Heart right ventricle (tissue), 16 donors: ENCODE measurements around the gene FRMD5. TPM values are rescaled to one million over a fixed set of nuclear protein-coding genes. Genes with fewer than 3 reads are reported as not detected.
A peak's percentile ranks its signal among the peaks of the same experiment; 100 is the strongest.

Source experiments
- ATAC-seq, 8 donors: fragments of 200-7000 bp; cut with Tn5 transposase; one replicate each; pipeline ENCODE4 v1.9.1; 2020; ENCODE audit warnings: mild to moderate bottlenecking in 8 of 8, moderate library complexity in 8 of 8, moderate number of reproducible peaks in 1 of 8
- DNase-seq, 2 donors: peaks; one replicate each; pipeline ENCODE4 v3.0.0-alpha.2; 2020
- H3K27ac ChIP-seq, 10 donors: fragments of 200-600 bp; sonication (generic) in 2 of 10; one replicate each; pipeline versions ENCODE4 v1.5.0 to v1.8.0; 2020 to 2022; ENCODE audit warnings: mild to moderate bottlenecking in 3 of 10
- H3K27me3 ChIP-seq, 7 donors: fragments of 200-600 bp; one replicate each; pipeline ENCODE4 v1.8.0; 2021 to 2022; ENCODE audit warnings: mild to moderate bottlenecking in 2 of 7
- H3K36me3 ChIP-seq, 9 donors: fragments of 200-600 bp; sonication (generic) in 1 of 9; one replicate each; pipeline versions ENCODE4 v1.5.0 to v1.8.0; 2020 to 2022; ENCODE audit warnings: mild to moderate bottlenecking in 2 of 9
- H3K4me1 ChIP-seq, 9 donors: fragments of 200-600 bp; sonication (generic) in 1 of 9; one replicate each; pipeline versions ENCODE4 v1.5.0 to v1.8.0; 2020 to 2022; ENCODE audit warnings: mild to moderate bottlenecking in 4 of 9
- H3K4me3 ChIP-seq, 10 donors: fragments of 200-600 bp; sonication (generic) in 2 of 10; one replicate each; pipeline versions ENCODE4 v1.5.0 to v1.8.0; 2020 to 2022; ENCODE audit warnings: mild to moderate bottlenecking in 7 of 10, moderate library complexity in 2 of 10
- H3K9me3 ChIP-seq, 11 donors: fragments of 200-600 bp in 10 of 11; sonication (generic) in 2 of 11; one replicate each; pipeline versions ENCODE4 v1.5.0 to v1.8.0; 2013 to 2022; ENCODE audit warnings: mild to moderate bottlenecking in 2 of 11, control low read depth in 1 of 11, moderate library complexity in 1 of 11
- CTCF ChIP-seq, 9 donors: fragments of 200-600 bp; sonication (generic) in 2 of 9; IDR thresholded peaks; one replicate each; pipeline versions ENCODE4 v1.5.0 to v1.8.0; 2021 to 2022; ENCODE audit warnings: antibody characterized with exemption in 9 of 9, mild to moderate bottlenecking in 5 of 9, moderate library complexity in 1 of 9
- WGBS, 2 donors: extraction: QIAGEN DNeasy Blood & Tissue Kit; methylation state at CpG; one replicate each; pipeline ENCODE4 v1.1.7; 2013; ENCODE audit warnings: inconsistent platforms in 1 of 2; 5-methylcytosine and 5-hydroxymethylcytosine counted together
- intact Hi-C, 10 donors: fragments of 100-400 bp; cut with DNase I; formaldehyde crosslinking; loops; one replicate each; pipeline versions ENCODE4 v1.11.1 to v1.14.2; 2022
- polyA plus RNA-seq, 2 donors: library from polyadenylated mRNA; stranded (reverse); fragments of 200-250 nt; gene quantifications; one replicate each; pipeline ENCODE4 v1.2.3, GENCODE V29; 2013
- total RNA-seq, 10 donors: library from RNA; stranded (reverse); fragmentation: NEBNext Ultra II Directional in 3 of 10; extraction: Animal tissue kit (Norgen Biotek cat#: 25700) in 3 of 10; gene quantifications; one replicate each; pipeline versions ENCODE4 v1.2.1 to v1.2.4, GENCODE V29; 2021 to 2023
- donor health status: Arrhythmogenic right ventricular cardiomyopathy.
- donor health status: ischemic (EF 13 %, LVEDD 7.1; RV severe dilation, severe dysfunction).
- donor health status: healthy with polysubstance abuse.
- donor health status: DM: no; HTN: yes; CAD: no.
- donor health status: DM: no; HTN: no; CAD: no.
- donor health status: ischemic (EF 25% LVEDD 6.9; RV normal size, moderate dysfunction).
- donor health status: ischemic (EF 25% LVEDD 5.7; RV mildly dilated, moderate dysfunction).
- donor health status: healthy.
- donor health status: DM: yes; HTN: yes; CAD: no.
- donor health status: Ischemic cardiomyopathy.
- donor health status: ischemic (EF 35%, LVEDD 5.7; RV mildly dilated, moderate dysfunction).
- donor health status: nonischemic (EF 11% LVEDD 7.7; RV severe dilation, severe dysfunction).
- donor health status: DM: yes; HTN: yes; CAD: no.
- donor health status: PGD.
- donor health status: ischemic (EF 29% LVEDD 5.4; RV normal size, mild dysfunction).
- donor health status: nonischemic (EF 23%, LVEDD 6.1; RV moderate dilation, normal function).

Gene FRMD5
- total and polyA plus RNA-seq, 12 donors: 7.2 to 86.3 (median 55.3) TPM

DNA sequence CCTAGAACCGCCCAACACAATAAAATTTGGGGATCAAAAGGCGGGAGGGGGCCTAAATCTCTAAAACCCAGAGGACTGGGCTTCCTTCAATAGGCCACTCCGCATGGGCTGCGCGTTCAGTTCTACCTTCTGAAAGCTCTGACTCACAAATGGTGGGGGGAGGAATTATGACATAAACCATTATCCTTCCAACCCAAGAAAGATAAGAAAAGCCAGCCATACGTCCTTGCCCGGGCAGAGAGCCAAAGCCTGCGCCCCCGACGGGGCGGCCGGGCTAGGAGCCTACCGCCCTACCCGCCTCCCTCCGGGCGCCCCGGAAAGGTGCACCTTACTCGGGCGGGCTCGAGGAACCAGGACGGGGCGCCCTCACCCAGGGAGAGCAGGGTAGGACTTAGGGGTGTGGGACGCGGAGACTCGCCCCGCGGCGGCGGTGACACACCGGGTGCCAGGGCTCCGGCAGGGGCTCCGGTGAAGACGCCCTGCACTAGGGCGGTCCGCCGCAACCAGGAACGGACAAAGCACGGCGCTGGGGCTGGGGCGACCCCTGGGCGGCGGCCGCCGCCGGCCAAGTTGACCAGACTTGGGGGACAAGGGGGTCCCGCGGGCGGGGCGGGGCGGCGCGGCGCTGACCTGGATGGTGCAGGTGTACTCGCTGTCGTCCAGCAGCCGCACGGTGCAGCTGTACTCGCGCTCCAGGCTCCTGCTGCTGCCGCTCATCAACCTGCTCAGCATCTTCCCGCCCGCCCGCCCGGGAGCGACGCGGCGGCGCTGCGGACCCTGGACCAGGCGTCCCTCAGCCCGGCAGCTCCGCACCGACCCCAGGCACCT lies 534 bp downstream of the FRMD5 start:
- DNase-seq (peak; percentile 6 to 20), ATAC-seq (peak in 7 of 8 donors; percentile 28 to 67 (median 49))
- no peaks in the 10 kb centered on the region for H3K36me3 ChIP-seq
- peaks cover 0 to 99% (median 63%) of the 10 kb centered on the region in 7 donors for H3K27me3 ChIP-seq
- H3K4me1 ChIP-seq: peaks cover 0 to 27% (median 20%) of the 10 kb centered on the region in 9 donors
- intact Hi-C loops: no loop called here
- peak overlapping the region in 3 of 10 donors; percentile 20 to 59 (median 52) for H3K27ac ChIP-seq
- no peaks in the 10 kb centered on the region for H3K9me3 ChIP-seq
- 1 to 2% methylated on average over 53 to 74 of the region's 74 CpGs for WGBS, 2 donors
- H3K4me3 ChIP-seq: peak overlapping the region; percentile 36 to 66 (median 62)
- TF ChIP-seq CTCF (IDR thresholded peaks at IDR 0.05): no peak

DNA sequence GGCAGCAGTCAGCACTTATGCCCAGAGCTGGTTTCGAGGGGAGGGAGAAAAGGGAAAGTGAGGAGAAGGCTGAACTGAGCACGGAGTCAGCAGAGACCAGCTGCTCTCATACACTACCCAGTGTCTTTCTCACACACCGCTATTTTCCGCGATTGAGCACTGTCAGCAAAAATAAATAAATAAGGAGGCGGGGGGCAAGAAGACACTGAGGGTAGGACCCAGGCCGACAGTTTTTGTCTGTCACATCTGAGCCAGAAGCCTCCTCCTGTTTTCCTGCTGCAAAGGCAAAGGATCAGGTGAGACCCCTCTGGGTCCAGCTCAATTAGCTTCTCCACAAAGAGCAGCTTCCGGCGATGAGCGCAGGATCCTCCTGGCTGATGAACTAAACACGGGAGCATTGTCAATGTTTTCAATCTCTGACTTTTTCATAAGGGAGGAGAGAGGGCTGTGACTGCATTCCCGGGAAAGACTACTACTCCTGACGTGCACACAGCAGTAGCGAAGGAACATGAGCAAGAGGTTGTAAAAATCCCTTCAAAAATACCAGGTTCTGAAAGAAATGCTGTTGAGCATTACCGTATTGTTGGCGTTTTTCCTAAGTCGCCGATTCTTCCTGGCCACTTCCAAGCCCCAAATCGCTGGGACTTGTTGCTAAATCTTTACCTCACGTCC lies 1.3 kb downstream of the FRMD5 start:
- peak overlapping the region in 2 of 10 donors; percentile 52 to 59 for H3K27ac ChIP-seq
- peak overlapping the region; percentile 36 to 66 (median 62) for H3K4me3 ChIP-seq
- H3K36me3 ChIP-seq: no peaks in the 10 kb centered on the region
- 3 to 6% methylated on average over 20 of the region's 20 CpGs for WGBS, 2 donors
- DNase-seq: no peak
- H3K27me3 ChIP-seq: peaks cover 0 to 99% (median 63%) of the 10 kb centered on the region in 7 donors
- TF ChIP-seq CTCF (IDR thresholded peaks at IDR 0.05): no peak
- H3K9me3 ChIP-seq: no peaks in the 10 kb centered on the region
- intact Hi-C loops: no loop called here
- no peak for ATAC-seq
- H3K4me1 ChIP-seq: peaks cover 0 to 27% (median 20%) of the 10 kb centered on the region in 9 donors

- WGBS, 2 donors: 75 to 81% methylated on average over 4 of the region's 4 CpGs
- H3K27ac ChIP-seq: no peak overlapping the region
Measured at GRCh38 chr15:44188795-44189194, 6.3 kb downstream of the FRMD5 start.

More at GRCh38 chr15:44188795-44189194, 6.3 kb downstream of the FRMD5 start:
- Histone ChIP-seq H3K4me3 (no peak overlapping the region), H3K36me3 (no peaks in the 10 kb centered on the region), H3K4me1 (peaks cover 0 to 13% (median 5%) of the 10 kb centered on the region in 9 donors), H3K9me3 (no peaks in the 10 kb centered on the region), H3K27me3 (peaks cover 0 to 49% (median 34%) of the 10 kb centered on the region in 7 donors)
- no peak for TF ChIP-seq CTCF (IDR thresholded peaks at IDR 0.05)
- ATAC-seq (no peak), DNase-seq (no peak)
- intact Hi-C loops: no loop called here
